Astrocyte (in vitro differentiated cells and primary cell): ENCODE measurements around the gene DYSF. TPM values are rescaled to one million over a fixed set of nuclear protein-coding genes. Genes with fewer than 3 reads are reported as not detected.

Experiments
- DNase-seq: peaks from one replicate; pipeline ENCODE4 v3.0.0-alpha.2; 2010; ENCODE audit warnings: low read depth
- FAIRE-seq: peaks from 2 replicates; lab custom pipeline; 2011; peaks lifted over from hg19 to GRCh38; lab: Jason Lieb, UNC
- H2AFZ ChIP-seq: 2 replicates; pipeline ENCODE4 v1.6.0; 2012; ENCODE audit warnings: low read depth, low read length, inconsistent platforms
- H3K27ac ChIP-seq: 2 replicates; pipeline ENCODE4 v1.5.1; 2011; ENCODE audit warnings: low read depth, low read length, inconsistent platforms
- H3K27me3 ChIP-seq: 2 replicates; pipeline ENCODE4 v1.6.0; 2011; ENCODE audit warnings: low read length, inconsistent platforms; ENCODE audit not compliant: insufficient read depth
- H3K36me3 ChIP-seq: 2 replicates; pipeline ENCODE4 v1.5.1; 2011; ENCODE audit warnings: low read length, inconsistent platforms; ENCODE audit not compliant: insufficient read depth
- H3K4me1 ChIP-seq: 2 replicates; pipeline ENCODE4 v1.5.1; 2011; ENCODE audit warnings: low read length, inconsistent platforms; ENCODE audit not compliant: insufficient read depth
- H3K4me2 ChIP-seq: 2 replicates; pipeline ENCODE4 v1.6.0; 2012; ENCODE audit warnings: low read length, inconsistent platforms
- H3K4me3 ChIP-seq: 2 replicates; pipeline ENCODE4 v1.5.1; 2011; ENCODE audit warnings: low read depth, mild to moderate bottlenecking, low read length, inconsistent platforms; ENCODE audit not compliant: insufficient read depth
- H3K79me2 ChIP-seq: 2 replicates; pipeline ENCODE4 v1.6.0; 2012; ENCODE audit warnings: mild to moderate bottlenecking, low read length, inconsistent platforms; ENCODE audit not compliant: insufficient read depth
- H3K9ac ChIP-seq: 2 replicates; pipeline ENCODE4 v1.6.0; 2012; ENCODE audit warnings: mild to moderate bottlenecking, low read length, inconsistent platforms
- H3K9me3 ChIP-seq: 2 replicates; pipeline ENCODE4 v1.5.1; 2012; ENCODE audit warnings: low read depth, mild to moderate bottlenecking, low read length, inconsistent platforms; ENCODE audit not compliant: insufficient read depth
- H4K20me1 ChIP-seq: 2 replicates; pipeline ENCODE4 v1.6.0; 2012; ENCODE audit warnings: low read length, inconsistent platforms; ENCODE audit not compliant: insufficient read depth
- H3K27ac Mint-ChIP-seq: one replicate; pipeline ENCODE4 v1.8.0; 2021; ENCODE audit warnings: mild to moderate bottlenecking, mixed read lengths; ENCODE audit not compliant: unreplicated experiment
- H3K27me3 Mint-ChIP-seq: one replicate; pipeline ENCODE4 v1.8.0; 2021; ENCODE audit warnings: low read depth, mixed read lengths; ENCODE audit not compliant: unreplicated experiment
- H3K36me3 Mint-ChIP-seq: one replicate; pipeline ENCODE4 v1.8.0; 2021; ENCODE audit warnings: low read depth, mixed read lengths; ENCODE audit not compliant: unreplicated experiment
- H3K4me1 Mint-ChIP-seq: one replicate; pipeline ENCODE4 v1.8.0; 2021; ENCODE audit warnings: low read depth, mixed read lengths; ENCODE audit not compliant: unreplicated experiment
- H3K4me3 Mint-ChIP-seq: one replicate; pipeline ENCODE4 v1.8.0; 2021; ENCODE audit warnings: mild to moderate bottlenecking, moderate library complexity, mixed read lengths; ENCODE audit not compliant: unreplicated experiment
- H3K9me3 Mint-ChIP-seq: one replicate; pipeline ENCODE4 v1.8.0; 2021; ENCODE audit warnings: mild to moderate bottlenecking, mixed read lengths; ENCODE audit not compliant: unreplicated experiment
- EZH2 ChIP-seq: IDR thresholded peaks from 2 replicates; pipeline ENCODE4 v1.6.1; 2012; ENCODE audit warnings: mild to moderate bottlenecking, low read length, inconsistent platforms; ENCODE audit not compliant: insufficient read depth
- total RNA-seq: library from RNA; stranded (reverse); gene quantifications from 2 replicates; pipeline ENCODE4 v1.2.1, GENCODE V29; 2021
- TF ChIP-seq, protein P1 (sequence below): IDR thresholded peaks from 2 replicates; pipeline ENCODE4 v1.5.1; 2011; ENCODE audit warnings: low read depth, mild to moderate bottlenecking, inconsistent platforms, low read length, moderate library complexity; ENCODE audit not compliant: insufficient read depth

The DYSF gene
- total RNA-seq, 1 donor from 2014 or later: 123 TPM

DNA sequence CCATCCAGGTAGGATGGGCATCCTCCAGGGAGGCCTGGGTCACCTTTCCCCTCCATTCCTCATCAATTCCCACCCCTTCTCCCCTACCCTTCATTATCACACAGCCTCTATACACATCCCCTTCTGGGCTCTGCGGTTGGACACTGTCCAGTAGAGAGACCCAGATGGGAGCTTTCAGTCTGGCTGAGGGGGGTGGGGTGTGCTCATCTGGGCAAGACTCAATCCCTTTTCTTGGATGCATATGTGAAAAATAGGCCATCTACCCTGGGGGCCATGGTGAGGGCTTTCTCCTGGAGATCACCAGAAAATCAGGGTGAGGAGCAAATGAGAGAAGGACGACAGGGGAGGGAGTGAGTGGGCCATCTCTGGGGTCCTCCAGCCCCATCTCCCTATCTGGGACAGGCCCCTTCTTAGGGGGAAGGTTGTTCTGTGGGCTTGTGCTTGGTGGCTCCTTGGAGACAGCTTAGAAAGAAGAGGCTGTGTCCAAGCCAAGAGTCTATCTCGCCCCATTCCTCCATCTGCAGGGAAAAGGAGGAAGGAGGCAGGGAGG, 160.1 kb downstream of the DYSF start:
- Histone ChIP-seq H3K79me2 (no peaks in the 10 kb centered on the region), H3K27ac (no peak overlapping the region), H3K4me1 (peaks cover 5% of the 10 kb centered on the region), H3K36me3 (no peaks in the 10 kb centered on the region), H3K4me3 (no peak overlapping the region), H4K20me1 (no peaks in the 10 kb centered on the region), H3K9ac (no peak overlapping the region), H2AFZ (no peak overlapping the region), H3K27me3 (no peaks in the 10 kb centered on the region), H3K9me3 (no peaks in the 10 kb centered on the region), H3K4me2 (no peak overlapping the region)
- H3K4me3 Mint-ChIP-seq: no peak overlapping the region
- FAIRE-seq (no peak), DNase-seq (no peak)
- H3K4me1 Mint-ChIP-seq: peaks cover 6% of the 10 kb centered on the region
- H3K36me3 Mint-ChIP-seq: peaks cover 45% of the 10 kb centered on the region
- no peak overlapping the region for H3K27ac Mint-ChIP-seq
- no peaks in the 10 kb centered on the region for H3K9me3 Mint-ChIP-seq
- H3K27me3 Mint-ChIP-seq: peaks cover 14% of the 10 kb centered on the region
- no peak for TF ChIP-seq EZH2
- TF ChIP-seq, protein P1, sequence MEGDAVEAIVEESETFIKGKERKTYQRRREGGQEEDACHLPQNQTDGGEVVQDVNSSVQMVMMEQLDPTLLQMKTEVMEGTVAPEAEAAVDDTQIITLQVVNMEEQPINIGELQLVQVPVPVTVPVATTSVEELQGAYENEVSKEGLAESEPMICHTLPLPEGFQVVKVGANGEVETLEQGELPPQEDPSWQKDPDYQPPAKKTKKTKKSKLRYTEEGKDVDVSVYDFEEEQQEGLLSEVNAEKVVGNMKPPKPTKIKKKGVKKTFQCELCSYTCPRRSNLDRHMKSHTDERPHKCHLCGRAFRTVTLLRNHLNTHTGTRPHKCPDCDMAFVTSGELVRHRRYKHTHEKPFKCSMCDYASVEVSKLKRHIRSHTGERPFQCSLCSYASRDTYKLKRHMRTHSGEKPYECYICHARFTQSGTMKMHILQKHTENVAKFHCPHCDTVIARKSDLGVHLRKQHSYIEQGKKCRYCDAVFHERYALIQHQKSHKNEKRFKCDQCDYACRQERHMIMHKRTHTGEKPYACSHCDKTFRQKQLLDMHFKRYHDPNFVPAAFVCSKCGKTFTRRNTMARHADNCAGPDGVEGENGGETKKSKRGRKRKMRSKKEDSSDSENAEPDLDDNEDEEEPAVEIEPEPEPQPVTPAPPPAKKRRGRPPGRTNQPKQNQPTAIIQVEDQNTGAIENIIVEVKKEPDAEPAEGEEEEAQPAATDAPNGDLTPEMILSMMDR: no peak

DNA sequence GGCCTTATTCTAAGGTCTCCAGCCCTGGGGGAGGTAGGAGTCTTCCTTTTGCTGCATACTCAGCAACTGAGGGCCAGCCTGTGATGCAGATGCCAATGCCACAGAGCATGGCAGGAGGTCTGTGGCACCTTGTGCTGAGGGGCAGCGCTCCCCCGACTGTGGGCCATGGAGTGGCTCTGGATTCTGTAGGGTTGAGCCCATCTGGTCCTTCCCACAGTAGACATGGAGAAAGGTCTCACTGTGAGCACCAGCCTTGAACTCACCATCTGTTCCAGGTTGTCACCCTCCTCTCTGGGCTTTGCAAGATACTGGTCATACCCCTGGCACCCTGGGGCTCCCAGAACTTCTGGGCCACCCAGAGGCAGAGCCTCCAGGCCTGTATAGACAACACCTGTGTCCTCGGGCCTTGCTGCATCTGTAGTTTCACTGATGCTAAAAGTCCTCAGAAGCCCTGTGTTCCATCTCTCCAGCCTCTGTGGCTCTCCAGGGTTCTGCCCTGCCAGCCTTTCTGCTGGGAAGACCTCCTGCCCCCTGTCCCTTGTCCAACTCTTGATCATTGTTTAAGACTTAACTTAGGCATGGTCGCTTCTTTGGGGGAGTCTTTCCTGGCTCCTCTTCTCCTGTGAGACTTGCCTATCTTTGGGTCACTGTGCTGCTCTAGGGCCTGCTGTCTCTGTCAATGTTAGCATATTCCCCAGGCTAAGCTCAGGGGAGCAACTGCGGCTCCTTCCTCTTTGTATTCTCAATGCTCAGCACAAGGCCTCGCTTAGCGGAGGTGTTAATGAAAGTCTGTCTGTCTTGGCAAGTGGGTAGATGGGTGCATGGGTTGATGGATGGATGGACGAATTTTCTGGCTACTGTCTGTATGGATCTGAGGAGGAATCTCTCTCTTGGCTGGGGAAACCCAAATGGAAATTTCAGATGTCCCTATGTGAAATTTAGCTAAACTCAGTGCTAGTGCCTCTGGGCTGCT, 160.9 kb downstream of the DYSF start:
- Mint-ChIP-seq H3K9me3 (no peaks in the 10 kb centered on the region), H3K4me3 (no peak overlapping the region), H3K4me1 (peaks cover 5% of the 10 kb centered on the region), H3K27ac (no peak overlapping the region), H3K27me3 (peaks cover 12% of the 10 kb centered on the region), H3K36me3 (peaks cover 44% of the 10 kb centered on the region)
- Histone ChIP-seq H3K4me1 (peaks cover 5% of the 10 kb centered on the region), H3K4me2 (no peak overlapping the region), H3K9ac (no peak overlapping the region), H2AFZ (no peak overlapping the region), H4K20me1 (no peaks in the 10 kb centered on the region), H3K79me2 (no peaks in the 10 kb centered on the region), H3K27me3 (no peaks in the 10 kb centered on the region), H3K27ac (no peak overlapping the region), H3K36me3 (no peaks in the 10 kb centered on the region), H3K4me3 (no peak overlapping the region), H3K9me3 (no peaks in the 10 kb centered on the region)
- no peak for FAIRE-seq
- TF ChIP-seq EZH2: no peak
- TF ChIP-seq, protein P1: no peak
- no peak for DNase-seq
